Stimulated activated naive CD4-positive, alpha-beta T cell (primary cell): ENCODE results near the gene HOTAIR.
A peak's percentile ranks its signal among the peaks of the same experiment; 100 is the strongest.

ENCODE experiments used
- DNase-seq, 6 experiments: peaks; one replicate each; lab custom pipeline; 2025; lab: John Stamatoyannopoulos, UW

Gene HOTAIR

DNA sequence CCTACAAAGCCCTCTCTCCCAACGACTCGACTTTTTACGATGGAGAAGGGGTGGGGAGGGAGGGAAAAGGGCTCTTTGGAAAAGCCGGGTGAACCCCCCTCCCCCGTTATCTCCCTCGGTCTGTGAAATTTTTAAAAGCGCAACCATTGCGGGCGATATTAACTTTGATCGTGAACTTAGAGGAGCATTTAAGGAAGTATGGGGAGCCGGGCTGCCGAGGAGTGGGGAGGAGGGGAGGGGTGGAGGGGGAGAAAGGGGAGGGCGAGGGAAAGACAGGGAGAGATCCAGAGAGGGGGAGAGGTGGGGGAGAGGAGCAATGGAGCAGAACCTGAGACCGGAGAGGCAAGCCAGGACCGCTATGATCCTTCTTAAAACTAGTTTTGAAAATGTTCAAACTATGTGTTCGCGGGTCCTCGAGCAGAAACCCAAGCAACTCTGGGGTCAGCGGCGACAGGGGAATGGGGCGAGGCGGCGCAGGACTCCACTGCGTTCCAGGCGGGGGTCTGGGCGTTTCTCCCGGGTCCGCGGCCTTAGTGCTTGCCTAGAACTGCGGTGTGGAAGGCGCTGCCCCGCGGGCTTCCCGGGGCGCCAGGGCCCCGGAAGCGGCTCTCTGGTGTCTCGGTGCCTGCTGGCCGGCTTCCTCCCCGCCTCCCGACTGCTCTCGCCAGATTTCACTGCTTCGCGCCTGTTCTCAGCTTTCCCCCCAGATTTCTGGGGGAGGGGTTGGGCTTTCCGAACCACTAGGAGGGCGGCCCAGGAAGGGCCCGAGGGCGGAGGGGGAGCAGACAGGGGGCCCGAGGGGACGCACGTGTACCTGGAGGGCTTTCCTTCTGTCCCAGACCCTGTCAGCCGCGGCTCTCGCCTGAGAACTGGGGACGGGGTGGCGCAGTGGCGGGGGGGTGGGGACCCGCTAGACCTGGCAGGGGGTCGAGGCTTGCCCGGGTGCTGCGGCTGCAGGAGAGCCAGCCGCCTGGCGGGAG, at the start of gene HOTAIR:
TSS of gene HOTAIR (minus strand) at position 871 of the 980 bp plus-strand sequence.
- peak in 2 of 6 experiments; percentile 43 for DNase-seq

DNA sequence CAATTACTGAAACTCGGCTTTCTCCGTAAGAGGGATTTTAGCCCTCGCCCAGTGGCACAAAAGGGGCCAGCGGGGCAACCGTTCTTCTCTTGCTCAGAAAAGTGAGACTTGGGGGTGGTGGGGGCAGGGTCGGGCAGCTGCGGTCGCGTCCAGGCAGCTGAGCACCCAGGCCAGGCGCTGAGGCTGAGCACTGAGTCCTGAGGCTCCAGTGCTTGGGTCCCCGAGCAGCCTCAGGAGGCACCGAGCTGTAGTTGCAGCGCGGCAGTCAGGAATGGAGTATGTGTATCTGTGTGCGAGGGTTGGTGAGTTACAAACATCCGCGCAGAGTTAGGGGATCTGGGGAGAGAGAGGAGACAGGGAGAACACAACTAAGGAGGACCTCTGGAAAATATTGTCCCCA, 49.4 kb upstream of the HOTAIR start:
- no peak for DNase-seq

DNA sequence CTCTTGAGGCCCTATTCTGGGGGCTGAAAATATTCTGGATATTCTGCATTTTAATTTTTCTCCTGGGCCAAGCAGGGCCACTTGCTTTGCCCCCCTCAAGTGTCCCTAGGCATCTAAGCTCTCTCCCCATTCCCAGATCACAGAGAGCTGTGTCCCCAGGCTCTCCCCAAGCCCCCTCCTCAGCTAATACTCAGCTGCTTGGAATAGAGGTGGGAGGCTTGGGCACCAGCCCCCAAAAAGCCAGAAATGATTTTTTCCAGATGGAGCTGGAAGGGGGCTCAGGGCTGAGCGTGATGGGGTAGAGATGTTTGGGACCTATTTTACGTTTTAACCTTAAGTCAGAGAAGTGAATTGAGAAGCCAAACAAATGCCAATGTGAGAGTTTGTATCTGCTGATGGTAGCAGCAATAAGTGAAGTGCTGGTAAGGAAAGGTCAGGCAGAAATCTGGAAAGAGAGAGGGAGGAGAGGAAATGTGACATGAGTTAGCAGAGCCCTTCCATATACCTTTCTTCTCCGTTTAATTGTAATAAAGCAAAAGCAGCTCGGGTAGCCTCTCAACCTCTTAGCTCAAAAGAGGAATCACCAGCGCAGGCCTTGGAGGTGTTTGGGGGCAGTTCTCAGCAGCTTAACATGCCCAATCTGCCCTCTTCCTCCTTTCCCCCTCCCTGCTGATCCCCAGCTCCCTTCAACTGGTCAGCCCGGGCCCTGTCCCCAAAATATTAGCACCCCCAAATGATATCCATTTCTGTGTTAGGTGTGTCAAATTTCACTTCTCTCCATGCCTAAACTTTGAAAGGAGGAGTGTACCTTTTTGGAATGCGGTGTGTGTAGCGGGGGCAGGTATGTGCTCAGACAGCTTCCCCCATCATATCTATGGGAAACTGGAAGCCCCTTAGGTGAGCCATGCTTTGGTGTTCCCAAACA, 48.5 kb upstream of the HOTAIR start:
- DNase-seq: no peak

DNA sequence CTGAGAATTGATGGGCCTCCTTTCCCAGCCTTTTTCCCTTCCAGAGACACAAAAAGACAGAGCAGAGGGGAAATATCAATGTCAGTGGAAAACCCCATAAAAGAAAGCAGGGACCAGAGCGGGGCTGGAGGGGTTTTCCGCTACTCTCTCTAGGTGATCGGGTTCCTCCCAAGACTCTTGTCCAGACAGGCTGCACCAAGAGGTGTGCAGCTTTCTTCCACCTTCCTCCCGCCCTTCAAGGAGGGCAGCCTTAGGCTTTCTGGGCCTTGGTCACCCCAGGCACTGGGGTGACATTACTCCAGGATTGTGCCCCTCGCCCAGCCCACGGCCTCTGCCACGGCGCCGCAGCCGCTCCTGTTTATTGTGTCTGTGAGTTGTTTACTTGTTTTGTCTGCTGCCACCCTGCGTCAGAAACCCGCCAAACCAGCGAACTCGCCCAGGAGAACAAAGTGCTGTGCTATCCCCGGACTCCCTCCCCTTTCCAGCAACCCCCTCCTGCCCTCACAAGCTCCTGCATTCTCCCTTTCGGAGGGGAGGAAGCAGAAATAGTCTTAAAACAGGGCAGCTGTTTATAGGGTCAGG, 46.8 kb upstream of the HOTAIR start:
- DNase-seq: no peak

DNA sequence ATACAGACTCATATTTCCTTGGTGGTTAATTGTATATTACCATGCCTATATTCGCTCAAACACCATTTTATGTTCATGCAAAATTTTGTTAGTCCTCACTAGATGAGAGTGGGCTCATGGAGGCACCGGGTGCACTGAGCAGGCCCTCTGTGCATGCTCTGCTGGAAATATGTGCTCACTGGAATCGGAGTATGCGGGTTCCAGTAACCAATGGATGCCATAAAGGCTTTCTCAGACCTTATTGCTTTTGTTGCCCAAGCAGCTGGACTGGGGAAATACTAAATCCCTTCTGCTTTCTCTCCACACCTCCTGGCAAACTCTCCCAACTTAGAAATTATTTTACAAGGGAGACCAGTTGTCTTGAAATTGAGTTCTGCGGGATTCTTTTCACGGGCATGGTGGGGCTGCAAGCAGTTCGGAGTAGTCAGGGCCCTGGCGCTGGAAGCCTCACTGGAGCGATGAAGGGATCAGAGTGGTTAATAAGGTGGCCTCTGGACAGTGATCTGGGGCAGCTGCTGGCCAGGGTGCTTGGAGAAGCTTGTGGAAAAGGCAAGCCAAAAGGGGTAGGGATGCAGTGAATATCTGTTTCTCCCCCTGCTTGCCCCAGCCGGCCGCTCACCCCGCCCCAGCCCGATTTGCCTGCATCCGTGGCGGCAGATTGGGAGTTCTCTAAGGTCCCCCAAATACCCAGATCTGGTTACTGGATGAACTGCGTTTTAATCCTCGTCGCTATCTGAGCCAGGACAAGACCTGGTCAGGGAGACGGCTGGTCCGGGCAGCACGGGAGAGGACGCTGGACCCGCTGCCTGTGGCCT, 46.0 kb upstream of the HOTAIR start:
- DNase-seq: no peak

DNA sequence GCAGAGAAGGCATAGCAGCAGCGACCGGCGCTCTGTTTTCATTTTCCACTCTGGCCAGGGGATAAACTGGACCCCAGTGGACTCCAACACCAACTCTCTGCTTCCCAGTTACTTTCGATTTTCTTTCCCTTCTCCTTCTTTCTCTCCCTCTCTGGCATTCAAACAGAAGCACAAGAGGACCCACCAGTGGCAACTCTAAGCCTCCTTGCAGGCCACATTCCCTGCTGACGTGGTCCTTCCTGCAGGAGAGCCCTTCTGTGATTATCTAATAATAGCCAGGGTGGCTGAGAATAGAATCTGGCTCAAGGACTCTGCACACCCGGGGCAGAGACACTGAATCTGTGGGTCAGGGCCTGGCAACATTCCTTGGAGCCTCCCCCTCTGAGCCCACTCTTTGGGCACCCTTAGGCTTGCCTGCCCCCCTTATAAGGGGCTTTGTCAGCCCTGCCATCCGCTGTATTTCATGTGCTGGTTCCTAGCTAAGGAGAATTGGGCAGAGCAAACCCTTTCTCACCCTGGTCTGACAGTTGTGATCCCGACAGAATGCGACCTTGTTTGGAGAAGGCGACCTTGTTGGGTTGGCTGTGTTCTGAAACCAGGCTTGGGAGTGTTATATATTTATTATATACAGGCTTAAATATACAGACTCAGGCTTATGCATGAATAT, 45.3 kb upstream of the HOTAIR start:
- DNase-seq: no peak

DNA sequence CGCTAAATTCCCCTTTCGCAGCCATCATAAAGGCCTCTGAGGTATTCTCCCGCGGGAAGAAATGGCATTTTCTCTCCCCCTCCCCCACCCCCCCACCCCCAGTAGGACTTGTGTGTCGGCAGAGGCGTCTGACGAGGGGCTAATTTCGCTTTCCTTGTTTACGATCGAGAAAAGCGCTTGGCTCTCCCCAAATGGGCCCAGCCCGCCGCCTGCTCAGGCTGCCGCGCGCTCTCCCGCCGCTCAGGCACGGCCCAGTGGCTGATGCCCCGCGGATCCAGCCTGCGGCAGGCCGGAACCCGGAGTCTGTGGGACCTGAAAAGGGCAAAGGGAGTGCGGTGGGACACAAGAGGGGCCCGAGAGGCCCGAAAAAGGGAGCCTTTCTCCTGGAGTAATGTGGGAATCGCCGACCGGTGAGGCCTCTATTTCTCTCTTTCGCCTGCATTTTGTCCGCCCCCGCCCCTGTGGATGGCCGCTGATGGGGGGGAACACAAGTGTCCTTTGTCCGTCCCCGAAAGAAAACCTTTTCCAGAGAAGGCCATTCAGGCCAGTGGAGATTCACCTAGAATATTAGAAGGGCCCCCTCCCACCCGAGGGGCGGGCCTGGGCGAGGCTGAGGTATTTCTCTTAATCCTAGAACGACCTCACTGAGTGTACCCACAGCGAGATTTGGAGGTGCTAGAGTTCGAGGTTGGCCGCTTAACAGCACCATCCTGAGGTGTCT, 44.5 kb upstream of the HOTAIR start:
- no peak for DNase-seq

DNA sequence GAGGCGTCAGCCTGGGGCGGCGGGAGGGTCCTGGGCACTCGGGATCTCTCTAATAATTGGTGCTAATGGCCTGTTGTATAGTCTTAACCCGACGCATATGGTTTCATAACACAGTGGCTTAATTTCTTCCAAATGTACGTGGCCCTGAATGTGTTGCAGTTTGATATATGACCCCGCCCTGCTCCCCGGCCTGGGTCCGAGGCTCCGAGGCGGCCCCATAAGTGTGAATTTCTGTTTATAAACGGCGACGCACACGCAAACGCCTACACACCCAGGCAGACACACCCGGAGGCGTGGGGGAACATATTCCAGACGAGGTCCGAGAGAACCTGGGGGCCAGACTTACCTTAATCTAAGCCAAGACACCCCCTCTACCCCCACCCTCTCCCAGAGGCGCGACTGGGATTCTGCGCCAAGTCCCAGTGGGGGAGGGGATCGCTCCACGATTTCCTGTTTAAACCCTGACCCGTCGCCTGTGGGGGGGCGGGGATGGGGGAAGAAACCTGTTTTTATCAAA, 43.8 kb upstream of the HOTAIR start:
- DNase-seq: no peak

DNA sequence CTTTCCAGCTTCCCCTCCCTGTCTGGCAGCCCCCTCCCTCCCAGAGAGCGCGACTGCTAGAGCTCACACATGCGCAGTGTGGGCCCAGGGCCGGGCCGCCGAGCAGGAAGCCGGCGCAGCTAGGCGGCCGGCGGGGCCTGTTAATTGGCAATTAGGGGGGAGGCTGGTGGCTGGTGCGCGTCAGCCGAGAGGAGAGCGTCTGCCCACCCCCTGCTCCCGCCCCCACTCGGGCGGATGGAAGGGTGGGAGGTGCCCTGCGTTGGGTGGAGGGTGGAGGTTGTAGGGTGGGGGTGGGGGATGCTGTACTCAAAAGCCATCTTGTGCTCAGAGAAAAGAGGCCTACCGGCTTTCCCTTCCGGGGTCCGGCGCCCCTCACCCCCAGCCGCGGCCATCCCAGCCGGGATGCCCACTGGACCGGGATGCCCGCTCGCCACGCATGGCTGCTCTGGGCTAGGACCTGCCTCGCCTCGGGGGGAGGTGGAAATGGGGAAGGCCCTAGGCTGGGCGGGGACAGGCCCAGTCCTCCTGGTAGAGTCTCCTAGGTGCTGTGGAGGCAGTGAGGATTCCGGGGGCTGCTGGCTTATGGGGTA, 43.2 kb upstream of the HOTAIR start:
- DNase-seq: peak; percentile 28 to 65 (median 58)

DNA sequence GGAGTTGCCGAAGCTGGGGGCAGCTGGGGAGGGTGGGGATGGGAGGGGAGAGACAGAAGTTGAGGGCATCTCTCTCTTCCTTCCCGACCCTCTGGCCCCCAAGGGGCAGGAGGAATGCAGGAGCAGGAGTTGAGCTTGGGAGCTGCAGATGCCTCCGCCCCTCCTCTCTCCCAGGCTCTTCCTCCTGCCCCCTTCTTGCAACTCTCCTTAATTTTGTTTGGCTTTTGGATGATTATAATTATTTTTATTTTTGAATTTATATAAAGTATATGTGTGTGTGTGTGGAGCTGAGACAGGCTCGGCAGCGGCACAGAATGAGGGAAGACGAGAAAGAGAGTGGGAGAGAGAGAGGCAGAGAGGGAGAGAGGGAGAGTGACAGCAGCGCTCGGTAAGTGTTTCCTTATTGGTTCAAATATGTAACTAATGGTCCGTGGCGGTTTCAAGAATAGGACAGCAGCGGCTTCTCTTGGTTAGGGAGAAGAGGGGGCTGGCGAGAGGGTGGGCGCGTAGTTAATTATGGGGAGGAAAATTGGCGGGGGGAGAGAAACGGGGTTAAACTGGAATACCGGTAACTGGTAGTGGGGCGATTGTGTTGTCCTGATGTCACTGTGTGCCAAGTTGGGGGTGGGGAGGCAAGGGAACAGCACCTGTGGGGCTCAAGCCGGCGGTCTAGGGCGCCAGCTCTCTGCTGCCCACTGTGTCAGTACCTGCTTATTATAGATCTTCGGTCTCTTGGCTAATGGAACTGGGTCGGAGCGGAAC, 42.5 kb upstream of the HOTAIR start:
- no peak for DNase-seq

DNA sequence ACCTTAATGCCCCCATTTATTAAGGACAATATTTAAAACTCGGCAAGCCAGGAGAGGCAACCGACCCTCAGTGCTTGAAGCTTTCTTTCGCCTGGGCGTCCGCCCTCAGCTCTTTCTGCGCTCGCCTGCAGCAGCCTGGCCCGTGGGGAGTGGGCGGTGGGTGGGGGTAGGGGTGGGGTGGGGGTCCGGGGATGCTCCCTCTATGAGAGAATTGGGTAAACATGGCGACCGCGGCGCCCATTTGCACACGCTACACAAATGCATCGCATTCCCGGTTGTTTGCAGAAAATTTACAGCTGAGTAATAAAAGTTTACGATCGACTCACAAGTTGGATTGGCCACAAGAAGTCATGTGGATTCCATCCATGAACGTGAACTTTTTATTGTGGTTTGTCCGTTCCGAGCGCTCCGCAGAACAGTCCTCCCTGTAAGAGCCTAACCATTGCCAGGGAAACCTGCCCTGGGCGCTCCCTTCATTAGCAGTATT, 41.8 kb upstream of the HOTAIR start:
- DNase-seq: no peak

DNA sequence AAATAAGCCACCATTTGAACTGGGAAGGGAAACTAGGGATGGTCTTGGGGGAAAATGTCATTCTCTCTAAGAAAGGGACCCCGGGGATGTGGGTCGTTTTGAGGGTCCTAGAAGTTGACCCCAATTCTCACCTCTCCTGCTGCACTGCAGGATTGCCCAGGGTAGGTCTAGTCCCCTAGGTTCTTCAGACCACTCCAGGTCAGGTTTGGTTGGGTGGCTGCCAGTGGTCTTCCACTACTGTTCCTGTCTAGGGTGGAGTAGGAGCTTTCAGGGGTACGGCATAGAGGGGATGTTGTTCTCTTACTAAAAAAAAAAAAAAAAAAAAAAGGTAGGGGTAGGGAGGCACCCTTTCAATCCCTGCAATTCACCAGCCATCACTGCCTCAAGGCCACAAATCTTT, 41.3 kb upstream of the HOTAIR start:
- no peak for DNase-seq

DNA sequence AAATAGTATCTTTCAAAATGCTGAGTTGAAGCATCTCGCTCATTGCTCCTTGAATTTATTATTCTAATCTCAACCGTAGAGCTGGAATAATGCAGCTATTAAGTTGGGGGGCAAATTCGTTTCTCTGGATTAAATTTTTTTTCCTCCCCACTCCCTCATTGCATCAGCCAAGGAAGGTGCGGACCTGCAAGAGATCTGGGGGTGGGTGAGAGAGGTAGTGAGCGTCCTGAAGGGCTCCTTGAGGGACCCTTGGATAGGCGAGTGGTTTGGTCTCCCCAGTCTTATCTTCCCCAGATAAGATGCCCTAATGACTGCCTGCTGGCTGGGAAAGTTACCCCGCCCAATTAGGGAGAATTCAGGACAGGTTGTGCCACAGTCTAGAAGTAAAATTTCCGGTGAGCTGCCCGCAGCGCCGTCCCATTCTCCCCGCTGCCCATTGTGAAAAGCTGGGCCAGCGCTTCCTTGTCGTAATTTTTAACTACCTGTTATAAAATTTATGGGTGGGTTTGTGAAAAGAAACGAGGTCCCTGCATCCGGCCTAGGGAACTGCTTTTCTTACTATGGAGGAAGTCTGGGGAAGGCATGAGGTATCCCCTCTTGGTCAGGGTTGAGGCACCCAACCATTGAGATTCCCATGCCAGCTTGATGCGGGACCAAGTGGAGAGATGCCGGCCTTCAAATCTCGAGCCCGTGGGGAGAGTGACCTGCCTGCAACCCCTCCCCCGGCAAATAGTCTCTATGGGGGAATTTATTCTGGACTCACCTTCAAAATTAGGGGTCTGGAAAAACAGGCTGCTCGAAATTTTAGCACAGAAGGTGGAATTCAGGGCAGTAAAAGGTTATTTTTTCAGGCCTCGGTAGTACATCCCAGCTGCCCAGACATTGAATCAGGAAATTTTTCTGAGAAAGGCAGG, 40.5 kb upstream of the HOTAIR start:
- DNase-seq: no peak

DNA sequence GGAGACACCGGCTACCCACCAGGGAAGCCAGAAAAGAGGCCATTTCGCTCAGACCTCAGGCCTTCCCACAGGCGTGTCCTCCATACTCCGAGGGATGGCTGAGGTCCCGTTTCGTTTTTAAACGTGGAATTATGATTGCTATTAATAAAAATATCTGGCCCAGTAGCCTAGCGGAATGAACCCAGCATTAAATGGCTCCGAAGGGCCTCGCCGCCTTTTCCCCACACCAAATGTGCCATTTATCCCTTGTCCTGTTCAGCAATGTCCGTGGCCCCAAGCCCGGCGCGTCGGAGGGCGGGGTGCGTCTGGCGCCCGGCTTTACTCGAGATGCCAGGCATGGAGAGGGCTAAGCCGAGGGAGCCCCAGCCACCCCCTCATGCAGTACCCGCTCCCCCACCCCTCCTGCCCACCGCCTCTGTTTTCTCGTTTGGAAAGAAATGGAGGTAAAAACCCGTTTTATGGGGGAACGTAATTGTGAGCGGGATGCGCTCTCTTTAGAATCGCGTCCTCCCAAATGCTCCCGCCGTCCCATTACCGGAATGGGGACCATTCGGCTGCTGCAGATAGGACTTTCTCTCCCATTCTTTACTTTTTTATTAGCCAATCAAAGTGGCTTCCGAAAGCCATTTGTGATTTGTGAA, 39.7 kb upstream of the HOTAIR start:
- DNase-seq: no peak

DNA sequence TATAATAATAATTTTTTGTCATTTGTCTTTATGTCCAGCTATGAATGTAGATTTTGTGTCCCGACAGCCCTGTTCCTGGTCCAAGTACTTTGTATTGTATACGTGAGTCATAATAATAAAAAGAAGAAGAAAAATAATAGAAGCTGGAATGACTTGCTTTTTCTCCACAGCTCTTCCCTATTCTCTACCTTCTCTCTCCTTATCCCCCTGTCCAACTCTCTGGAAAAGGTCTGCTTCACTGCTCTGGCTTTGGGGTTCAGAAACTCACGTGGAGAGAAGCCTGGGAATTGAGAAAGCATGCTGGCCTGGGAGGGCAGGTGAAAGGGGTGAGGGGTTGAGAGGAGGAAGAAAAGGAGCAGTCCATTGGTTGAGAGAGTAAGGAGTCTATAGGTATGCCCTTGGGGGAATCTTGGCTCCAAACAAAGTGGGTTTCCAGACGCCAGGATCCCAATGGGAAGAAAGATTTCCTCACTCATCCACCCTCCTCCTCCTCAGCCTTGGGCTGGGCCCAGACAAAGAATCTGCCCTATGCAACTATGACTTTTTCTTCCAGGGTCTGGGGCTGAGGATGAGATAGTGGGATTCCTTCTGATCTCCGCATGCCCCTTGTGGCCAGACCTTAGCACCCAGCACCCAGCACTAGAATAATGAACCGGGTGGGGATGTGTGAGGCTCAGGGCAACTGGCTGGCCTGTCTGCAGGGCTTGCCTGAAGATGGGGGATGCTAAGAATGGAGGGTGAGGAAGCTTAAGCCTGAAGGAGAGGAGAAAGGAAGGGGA, 38.1 kb upstream of the HOTAIR start:
- no peak for DNase-seq
